Left lung (tissue), 10 donors: Measurements from ENCODE around the gene NAA10. TPM values are rescaled to one million over a fixed set of nuclear protein-coding genes. Genes with fewer than 3 reads are reported as not detected.

ENCODE experiments used
- ATAC-seq: fragments of 200-7000 bp; cut with Tn5 transposase; one replicate; pipeline ENCODE4 v1.9.1; 2020; ENCODE audit warnings: moderate library complexity
- DNase-seq, 4 donors: peaks; one replicate each; pipeline ENCODE4 v3.0.0-alpha.2; 2013 to 2020
- H3K27ac ChIP-seq, 2 donors: fragments of 200-600 bp; sonication (generic) in 1 of 2; one replicate each; pipeline versions ENCODE4 v1.5.0 to v1.8.0; 2020 to 2021
- H3K27me3 ChIP-seq, 2 donors: fragments of 200-600 bp; sonication (generic) in 1 of 2; one replicate each; pipeline versions ENCODE4 v1.5.0 to v1.8.0; 2020 to 2021
- H3K36me3 ChIP-seq, 2 donors: fragments of 200-600 bp; sonication (generic) in 1 of 2; one replicate each; pipeline versions ENCODE4 v1.5.0 to v1.8.0; 2020 to 2021
- H3K4me1 ChIP-seq, 2 donors: fragments of 200-600 bp; one replicate each; pipeline ENCODE4 v1.8.0; 2021
- H3K4me3 ChIP-seq, 2 donors: fragments of 200-600 bp; sonication (generic) in 1 of 2; one replicate each; pipeline versions ENCODE4 v1.5.0 to v1.8.0; 2020 to 2021; ENCODE audit warnings: mild to moderate bottlenecking in 1 of 2
- H3K9me3 ChIP-seq, 2 donors: fragments of 200-600 bp; sonication (generic) in 1 of 2; one replicate each; pipeline versions ENCODE4 v1.5.0 to v1.8.0; 2020 to 2021
- intact Hi-C, 2 donors: fragments of 100-400 bp; cut with DNase I; formaldehyde crosslinking; loops; one replicate each; pipeline versions ENCODE4 v1.11.2 to v1.14.2; 2022
- polyA plus RNA-seq, 6 donors: library from polyadenylated mRNA; unstranded; fragments of 120-200 nt; gene quantifications; one replicate each; pipeline ENCODE4 v1.2.1, GENCODE V29; 2013; ENCODE audit not compliant: insufficient read length in 6 of 6
- total RNA-seq, 2 donors: library from RNA; stranded (reverse); fragmentation: NEBNext Ultra II Directional; extraction: Animal tissue kit (Norgen Biotek cat#: 25700); gene quantifications; one replicate each; pipeline ENCODE4 v1.2.1, GENCODE V29; 2021
- TF ChIP-seq, protein P1 (sequence below), 2 donors: fragments of 200-600 bp; sonication (generic) in 1 of 2; IDR thresholded peaks; one replicate each; pipeline versions ENCODE4 v1.5.0 to v1.8.0; 2021; ENCODE audit warnings: antibody characterized with exemption in 2 of 2
- donor health status: DM: no; HTN: yes; CAD: no.
- donor health status: DM: no; HTN: no; CAD: no.

The NAA10 gene
- total and polyA plus RNA-seq, 8 donors: 49.0 to 105 (median 57.5) TPM

DNA sequence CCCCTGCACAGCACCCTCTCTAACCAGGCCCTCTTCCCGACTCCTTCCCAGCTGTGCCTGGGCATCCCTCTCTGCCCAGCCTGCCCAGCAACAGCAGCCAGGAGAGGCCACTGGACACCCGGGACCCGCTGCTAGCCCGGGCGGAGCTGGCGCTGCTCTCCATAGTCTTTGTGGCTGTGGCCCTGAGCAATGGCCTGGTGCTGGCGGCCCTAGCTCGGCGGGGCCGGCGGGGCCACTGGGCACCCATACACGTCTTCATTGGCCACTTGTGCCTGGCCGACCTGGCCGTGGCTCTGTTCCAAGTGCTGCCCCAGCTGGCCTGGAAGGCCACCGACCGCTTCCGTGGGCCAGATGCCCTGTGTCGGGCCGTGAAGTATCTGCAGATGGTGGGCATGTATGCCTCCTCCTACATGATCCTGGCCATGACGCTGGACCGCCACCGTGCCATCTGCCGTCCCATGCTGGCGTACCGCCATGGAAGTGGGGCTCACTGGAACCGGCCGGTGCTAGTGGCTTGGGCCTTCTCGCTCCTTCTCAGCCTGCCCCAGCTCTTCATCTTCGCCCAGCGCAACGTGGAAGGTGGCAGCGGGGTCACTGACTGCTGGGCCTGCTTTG lies 29.2 kb downstream of the NAA10 start:
- ATAC-seq (no peak), DNase-seq (peak in 1 of 4 donors; percentile 59)
- Histone ChIP-seq H3K4me3 (no peak overlapping the region), H3K9me3 (no peaks in the 10 kb centered on the region), H3K4me1 (peaks cover 0 to 29% of the 10 kb centered on the region in 2 donors), H3K36me3 (peaks cover 0 to 37% of the 10 kb centered on the region in 2 donors), H3K27ac (no peak overlapping the region), H3K27me3 (no peaks in the 10 kb centered on the region)
- intact Hi-C loops: no loop called here
- TF ChIP-seq, protein P1, sequence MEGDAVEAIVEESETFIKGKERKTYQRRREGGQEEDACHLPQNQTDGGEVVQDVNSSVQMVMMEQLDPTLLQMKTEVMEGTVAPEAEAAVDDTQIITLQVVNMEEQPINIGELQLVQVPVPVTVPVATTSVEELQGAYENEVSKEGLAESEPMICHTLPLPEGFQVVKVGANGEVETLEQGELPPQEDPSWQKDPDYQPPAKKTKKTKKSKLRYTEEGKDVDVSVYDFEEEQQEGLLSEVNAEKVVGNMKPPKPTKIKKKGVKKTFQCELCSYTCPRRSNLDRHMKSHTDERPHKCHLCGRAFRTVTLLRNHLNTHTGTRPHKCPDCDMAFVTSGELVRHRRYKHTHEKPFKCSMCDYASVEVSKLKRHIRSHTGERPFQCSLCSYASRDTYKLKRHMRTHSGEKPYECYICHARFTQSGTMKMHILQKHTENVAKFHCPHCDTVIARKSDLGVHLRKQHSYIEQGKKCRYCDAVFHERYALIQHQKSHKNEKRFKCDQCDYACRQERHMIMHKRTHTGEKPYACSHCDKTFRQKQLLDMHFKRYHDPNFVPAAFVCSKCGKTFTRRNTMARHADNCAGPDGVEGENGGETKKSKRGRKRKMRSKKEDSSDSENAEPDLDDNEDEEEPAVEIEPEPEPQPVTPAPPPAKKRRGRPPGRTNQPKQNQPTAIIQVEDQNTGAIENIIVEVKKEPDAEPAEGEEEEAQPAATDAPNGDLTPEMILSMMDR (IDR thresholded peaks at IDR 0.05): no peak

DNA sequence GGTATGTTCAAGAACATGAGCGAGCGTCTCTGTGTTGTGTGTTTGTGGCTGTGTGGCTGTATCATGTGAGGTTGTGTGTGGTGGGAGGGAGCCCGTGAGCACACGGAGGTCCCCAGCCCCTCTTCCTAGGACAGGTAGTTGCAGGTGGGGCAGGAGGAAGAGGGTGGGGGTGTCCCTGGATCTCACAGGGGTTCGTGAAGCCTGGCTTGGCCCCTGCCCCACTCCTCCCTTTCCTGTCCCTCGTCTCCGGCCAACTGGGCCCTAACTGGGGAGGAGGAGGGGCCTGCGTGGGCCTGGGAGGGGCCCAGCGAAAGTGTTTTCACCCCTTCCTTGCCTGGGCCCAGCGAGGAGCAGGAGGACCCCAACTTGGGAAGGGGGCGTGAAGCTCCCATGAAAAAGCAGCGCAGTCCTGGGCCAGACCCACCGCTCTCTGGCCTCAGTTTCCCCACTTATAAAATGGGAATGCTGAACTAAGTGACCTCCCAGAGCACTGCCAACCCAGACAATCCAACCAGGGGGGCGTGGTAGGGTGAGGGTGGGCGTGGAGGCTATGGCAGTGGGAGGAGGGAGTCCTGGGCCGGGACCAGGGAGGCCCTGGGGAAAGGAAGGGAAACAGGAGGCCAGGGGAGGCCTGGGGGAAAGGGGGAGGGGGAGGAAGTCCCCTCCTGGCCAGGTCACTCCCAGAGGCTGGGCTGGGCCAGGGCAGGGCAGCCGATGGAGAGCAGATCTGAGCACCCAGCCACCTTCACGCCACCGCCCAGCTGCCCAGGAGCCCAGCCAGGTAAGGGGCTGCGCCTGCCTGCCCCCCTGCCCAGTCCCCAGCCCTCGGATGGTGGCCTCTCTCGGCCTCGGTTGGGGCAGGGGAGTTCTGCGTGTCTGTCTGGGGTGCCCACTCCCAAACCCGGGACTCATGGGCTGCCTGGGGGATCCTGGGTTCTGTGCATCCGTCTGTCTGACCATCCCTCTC lies 30.6 kb downstream of the NAA10 start, which contains the start of gene AVPR2:
AVPR2 (plus strand) TSS at position 683 of the 967 bp plus-strand sequence. CDS start 473 bp downstream, outside the sequence.
- Histone ChIP-seq H3K9me3 (no peaks in the 10 kb centered on the region), H3K27me3 (no peaks in the 10 kb centered on the region), H3K4me1 (peaks cover 0 to 32% of the 10 kb centered on the region in 2 donors), H3K27ac (peak within 1 kb of the TSS in 1 of 2 donors; percentile 37), H3K4me3 (no peak within 1 kb of the TSS), H3K36me3 (peaks cover 0 to 24% of the 10 kb centered on the region in 2 donors)
- intact Hi-C loops: no loop called here
- DNase-seq: no peak
- TF ChIP-seq, protein P1 (IDR thresholded peaks at IDR 0.05): no peak
- ATAC-seq: no peak

- peak overlapping the region in 1 of 2 donors; percentile 37 for H3K27ac ChIP-seq
- peaks cover 0 to 32% of the 10 kb centered on the region in 2 donors for H3K4me1 ChIP-seq
- intact Hi-C loops: no loop called here
- no peak overlapping the region for H3K4me3 ChIP-seq
- H3K27me3 ChIP-seq: no peaks in the 10 kb centered on the region
- TF ChIP-seq, protein P1 (IDR thresholded peaks at IDR 0.05): no peak
- H3K9me3 ChIP-seq: no peaks in the 10 kb centered on the region
- ATAC-seq (peak; percentile 33), DNase-seq (peak in 1 of 4 donors; percentile 71)
- H3K36me3 ChIP-seq: peaks cover 0 to 15% of the 10 kb centered on the region in 2 donors
Observed at GRCh38 chrX:153903238-153903980, 31.4 kb downstream of the NAA10 start.

DNA sequence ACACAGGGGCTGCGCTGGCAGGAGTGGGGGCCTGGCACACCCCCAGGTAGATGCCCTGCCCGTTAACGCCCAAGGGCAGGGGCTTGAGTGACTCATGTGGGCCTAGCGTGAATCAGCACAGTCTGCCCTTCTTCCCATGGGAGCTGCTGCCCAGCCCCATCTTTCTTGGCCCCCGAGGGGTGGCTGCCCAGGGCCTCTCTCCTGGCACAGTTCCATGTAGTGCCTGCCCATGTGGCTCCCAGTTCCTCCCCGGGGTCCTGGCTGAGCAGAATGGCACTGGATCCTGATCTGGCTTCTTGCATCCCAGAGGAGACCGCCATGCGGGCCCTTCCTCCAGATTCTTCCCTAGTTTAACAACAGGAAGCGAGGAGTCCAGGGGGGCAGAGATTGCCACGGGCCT lies 32.5 kb downstream of the NAA10 start:
- no peak overlapping the region for H3K4me3 ChIP-seq
- TF ChIP-seq, protein P1 (IDR thresholded peaks at IDR 0.05): no peak

More for the DNA sequence above, 32.5 kb downstream of the NAA10 start:
- Histone ChIP-seq H3K27ac (no peak overlapping the region), H3K4me1 (peaks cover 0 to 32% of the 10 kb centered on the region in 2 donors), H3K27me3 (no peaks in the 10 kb centered on the region), H3K36me3 (peaks cover 0 to 5% of the 10 kb centered on the region in 2 donors), H3K9me3 (no peaks in the 10 kb centered on the region)
- DNase-seq: no peak
- intact Hi-C loops: no loop called here
- no peak for ATAC-seq
